GM13976 (cell line): ENCODE data around the gene HOGA1.
"Not testable (repeated sequence)": the region's sequence is repeated elsewhere in the genome, so short reads cannot be mapped to it uniquely, and the experiment has no call there.

Source experiments
- DNase-seq: peaks from one replicate; pipeline ENCODE4 v3.0.0; 2012; ENCODE audit warnings: low spot score
- in situ Hi-C: fragments of 300-500 bp; cut with MboI; formaldehyde crosslinking; loops from one replicate; pipeline ENCODE4 v1.12.0; 2022; ENCODE audit warnings: low sequenced_read_pairs, mixed read lengths, inconsistent platforms; ENCODE audit not compliant: unreplicated experiment
- TF ChIP-seq, protein P1 (sequence below): IDR thresholded peaks from 2 replicates; pipeline ENCODE4 v1.5.1; 2012; ENCODE audit warnings: borderline replicate concordance, mild to moderate bottlenecking; ENCODE audit not compliant: insufficient read depth; ENCODE audit errors: extremely low read depth, missing control alignments, control extremely low read depth

Gene HOGA1

DNA sequence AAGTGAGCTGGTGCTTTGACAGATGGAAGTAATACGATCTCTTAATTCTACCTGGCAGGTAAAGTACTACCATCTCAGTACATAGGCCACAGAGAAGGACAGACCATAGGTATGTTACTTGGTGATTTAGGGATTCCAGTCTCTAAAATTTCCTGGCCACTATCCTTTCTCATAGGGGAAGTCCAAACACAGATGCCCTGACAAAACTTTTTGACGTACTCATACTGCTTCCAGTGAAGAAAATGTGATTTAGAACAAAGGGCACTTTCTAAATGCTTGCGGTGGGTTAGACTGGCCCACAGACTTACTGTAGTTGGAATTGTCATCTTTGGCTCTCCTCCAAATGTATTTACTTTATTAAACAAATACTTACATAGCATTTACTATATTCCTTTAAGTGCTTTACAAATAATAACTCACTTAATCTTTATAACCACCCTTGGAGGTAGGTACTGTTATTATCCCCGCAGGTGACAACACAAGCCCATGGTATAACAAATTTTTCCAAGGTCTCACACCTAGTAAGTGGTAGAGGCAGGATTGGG lies 59.3 kb downstream of the HOGA1 start:
- DNase-seq, result no peak
- TF ChIP-seq, protein P1, sequence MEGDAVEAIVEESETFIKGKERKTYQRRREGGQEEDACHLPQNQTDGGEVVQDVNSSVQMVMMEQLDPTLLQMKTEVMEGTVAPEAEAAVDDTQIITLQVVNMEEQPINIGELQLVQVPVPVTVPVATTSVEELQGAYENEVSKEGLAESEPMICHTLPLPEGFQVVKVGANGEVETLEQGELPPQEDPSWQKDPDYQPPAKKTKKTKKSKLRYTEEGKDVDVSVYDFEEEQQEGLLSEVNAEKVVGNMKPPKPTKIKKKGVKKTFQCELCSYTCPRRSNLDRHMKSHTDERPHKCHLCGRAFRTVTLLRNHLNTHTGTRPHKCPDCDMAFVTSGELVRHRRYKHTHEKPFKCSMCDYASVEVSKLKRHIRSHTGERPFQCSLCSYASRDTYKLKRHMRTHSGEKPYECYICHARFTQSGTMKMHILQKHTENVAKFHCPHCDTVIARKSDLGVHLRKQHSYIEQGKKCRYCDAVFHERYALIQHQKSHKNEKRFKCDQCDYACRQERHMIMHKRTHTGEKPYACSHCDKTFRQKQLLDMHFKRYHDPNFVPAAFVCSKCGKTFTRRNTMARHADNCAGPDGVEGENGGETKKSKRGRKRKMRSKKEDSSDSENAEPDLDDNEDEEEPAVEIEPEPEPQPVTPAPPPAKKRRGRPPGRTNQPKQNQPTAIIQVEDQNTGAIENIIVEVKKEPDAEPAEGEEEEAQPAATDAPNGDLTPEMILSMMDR, result no peak
- in situ Hi-C loops, result no loop called here

DNA sequence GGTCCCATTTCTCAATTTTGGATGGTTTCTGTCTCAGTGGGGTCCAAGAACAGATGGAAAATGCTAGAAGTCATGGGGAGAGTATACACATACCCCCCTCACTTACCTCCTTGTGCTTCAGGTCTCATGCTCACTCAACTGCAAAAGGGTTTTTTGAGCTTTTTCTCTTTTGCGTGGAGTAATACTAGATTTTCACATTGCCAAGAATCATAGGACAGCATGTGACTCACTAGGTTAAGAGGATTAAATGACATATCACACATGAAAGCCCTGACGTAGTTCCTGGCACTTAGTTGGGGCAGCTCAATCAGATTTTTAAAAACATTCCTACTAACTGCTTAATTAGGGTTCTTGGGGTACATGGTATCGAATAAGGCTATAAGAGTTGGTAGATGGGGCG lies 60.7 kb downstream of the HOGA1 start:
- in situ Hi-C loops, result no loop called here
- TF ChIP-seq, protein P1, result no peak
- no peak for DNase-seq

- TF ChIP-seq, protein P1, result no peak
- in situ Hi-C loops, result no loop called here
- no peak for DNase-seq
Observed at GRCh38 chr10:97647556-97647955, 63.4 kb downstream of the HOGA1 start.

- TF ChIP-seq, protein P1, result no peak
- in situ Hi-C loops, result no loop called here
- DNase-seq, result peak; percentile 68
Observed at GRCh38 chr10:97648562-97649404, 64.6 kb downstream of the HOGA1 start.

DNA sequence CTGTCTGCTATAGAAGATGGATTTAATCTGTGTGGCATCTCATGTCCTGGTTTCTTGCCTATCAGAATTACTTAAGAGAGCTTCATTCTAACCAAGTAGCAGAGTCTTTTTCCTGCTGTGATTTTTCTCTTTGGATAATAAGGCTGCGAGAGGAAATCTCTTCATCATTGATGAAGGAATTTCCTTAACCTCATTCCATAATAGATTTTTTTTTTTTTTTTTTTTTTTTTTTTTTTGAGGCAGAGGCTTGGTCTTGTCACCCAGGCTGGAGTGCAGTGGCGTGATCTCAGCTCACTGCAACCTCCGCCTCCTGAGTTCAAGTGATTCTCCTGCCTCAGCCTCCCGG lies 65.2 kb downstream of the HOGA1 start:
- in situ Hi-C loops, DNase-seq: not testable (repeated sequence)

DNA sequence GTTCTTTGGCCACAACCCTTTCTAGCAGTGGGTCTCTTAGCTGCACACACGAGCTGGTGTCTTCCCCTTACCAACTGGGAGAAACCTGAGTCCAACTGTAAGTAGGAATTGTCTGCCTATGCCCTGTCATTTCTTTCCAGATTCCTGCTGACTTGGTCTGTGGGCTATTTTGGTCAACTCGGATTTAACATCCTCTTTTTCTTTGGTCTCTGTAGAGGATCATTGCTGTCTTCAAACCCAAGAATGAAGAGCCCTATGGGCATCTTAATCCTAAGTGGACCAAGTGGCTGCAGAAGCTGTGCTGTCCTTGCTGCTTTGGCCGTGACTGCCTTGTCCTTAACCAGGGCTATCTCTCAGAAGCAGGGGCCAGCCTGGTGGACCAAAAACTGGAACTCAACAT lies 66.5 kb downstream of the HOGA1 start:
- TF ChIP-seq, protein P1, result no peak
- DNase-seq, result no peak
- in situ Hi-C loops, result no loop called here

- in situ Hi-C loops, result no loop called here
Observed at GRCh38 chr10:97651773-97652172, 67.6 kb downstream of the HOGA1 start.

More at GRCh38 chr10:97651773-97652172, 67.6 kb downstream of the HOGA1 start:
- TF ChIP-seq, protein P1, result no peak
- no peak for DNase-seq
